Measurements from ENCODE around the gene MS4A10.
A peak's percentile ranks its signal among the peaks of the same experiment; 100 is the strongest.

MS4A10 gene

GRCh38 chr11:60782393-60783140 is 2.6 kb upstream of the MS4A10 start:
- DNase-seq: no peak
- in situ Hi-C loops (cut with HindIII; ENCODE audit: low pct_ligation_motif_present, low pct_unique_long_range_greater_than_20kb, low sequenced_read_pairs): no loop called here

DNA sequence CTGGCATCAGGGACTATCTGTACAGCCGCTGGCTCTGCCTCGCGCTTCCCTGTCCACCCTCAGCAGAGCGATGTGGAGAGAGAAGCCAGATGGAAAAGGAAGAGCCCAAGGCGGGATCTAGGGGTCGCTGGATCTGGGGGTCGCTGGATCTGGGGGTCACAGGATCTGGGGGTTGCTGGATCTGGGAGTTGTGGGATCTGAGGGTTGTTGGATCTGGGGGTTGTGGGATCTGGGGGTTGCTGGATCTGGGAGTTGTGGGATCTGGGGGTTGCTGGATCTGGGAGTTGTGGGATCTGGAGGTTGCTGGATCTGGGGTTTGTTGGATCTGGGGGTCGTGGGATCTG is 2.0 kb upstream of the MS4A10 start:
- in situ Hi-C loops (cut with HindIII; ENCODE audit: low pct_ligation_motif_present, low pct_unique_long_range_greater_than_20kb, low sequenced_read_pairs): no loop called here
- DNase-seq: no peak

GRCh38 chr11:60783911-60784310 is 1.2 kb upstream of the MS4A10 start:
- in situ Hi-C loops (cut with HindIII; ENCODE audit: low pct_ligation_motif_present, low pct_unique_long_range_greater_than_20kb, low sequenced_read_pairs): no loop called here
- DNase-seq: no peak

DNA sequence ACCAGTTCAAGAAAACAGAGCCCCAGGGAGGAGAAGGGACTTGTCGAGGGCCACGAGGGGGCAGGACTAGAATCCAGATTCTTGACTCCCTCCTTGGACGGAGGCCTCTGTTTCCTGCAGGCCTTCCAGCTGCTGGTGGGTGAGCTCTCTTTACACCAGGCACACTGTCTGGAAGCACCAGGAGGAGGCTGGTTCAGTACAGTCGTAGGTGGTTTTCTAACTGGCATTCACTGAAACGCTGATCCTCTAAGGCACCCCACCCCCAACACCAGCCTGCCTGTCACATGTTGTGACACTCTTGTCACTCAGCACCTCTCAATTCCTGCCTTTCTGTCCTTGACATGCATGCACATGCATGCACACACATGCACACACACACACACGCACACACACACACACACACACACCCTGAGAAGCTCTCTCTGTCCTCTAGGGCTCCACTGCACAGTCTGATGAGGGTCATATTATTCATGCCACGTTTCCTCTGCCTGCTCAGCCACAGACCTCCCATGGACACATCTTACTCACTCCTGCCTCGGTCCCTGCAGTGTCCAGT is 751 bp downstream of the MS4A10 start:
- in situ Hi-C loops (cut with HindIII; ENCODE audit: low pct_ligation_motif_present, low pct_unique_long_range_greater_than_20kb, low sequenced_read_pairs): no loop called here
- DNase-seq: no peak

DNA sequence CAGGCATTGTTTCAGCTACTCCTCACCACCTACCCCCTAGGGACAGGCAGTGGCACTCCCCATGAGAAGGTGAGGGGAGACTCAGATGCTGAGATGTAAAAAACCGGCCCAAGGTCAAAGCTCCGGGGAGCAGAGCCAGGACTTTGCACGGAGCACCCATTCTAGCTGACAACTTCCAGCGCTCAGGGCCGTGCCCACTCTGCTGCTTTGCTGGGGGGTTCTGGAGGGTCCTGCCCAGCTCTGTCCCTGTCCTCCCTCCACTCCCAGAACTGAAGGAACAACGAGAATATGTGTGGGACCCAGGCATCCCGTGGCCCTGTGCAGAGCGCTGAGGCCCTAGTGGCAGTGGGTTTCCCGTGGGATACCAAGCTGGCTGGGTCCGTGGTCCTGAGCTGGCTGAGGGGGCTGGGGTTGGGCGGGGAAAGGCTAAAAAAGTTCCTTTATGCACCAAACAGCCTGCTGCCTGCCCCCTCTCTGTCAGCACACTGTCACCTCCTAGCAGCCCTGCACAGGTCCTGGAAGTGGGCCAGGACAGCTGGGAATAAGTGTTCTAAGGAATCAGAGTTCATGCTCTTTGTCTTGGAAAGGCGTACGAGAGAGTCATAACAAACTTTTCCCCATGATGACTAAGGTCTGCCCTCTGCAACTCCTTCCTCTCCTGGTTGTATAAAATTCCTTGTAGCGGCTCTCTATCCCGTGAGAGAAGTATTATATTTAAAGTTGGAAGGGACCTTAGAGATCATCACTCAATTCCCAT is 1.9 kb downstream of the MS4A10 start:
- in situ Hi-C loops (cut with HindIII; ENCODE audit: low pct_ligation_motif_present, low pct_unique_long_range_greater_than_20kb, low sequenced_read_pairs): no loop called here
- no peak for DNase-seq

DNA sequence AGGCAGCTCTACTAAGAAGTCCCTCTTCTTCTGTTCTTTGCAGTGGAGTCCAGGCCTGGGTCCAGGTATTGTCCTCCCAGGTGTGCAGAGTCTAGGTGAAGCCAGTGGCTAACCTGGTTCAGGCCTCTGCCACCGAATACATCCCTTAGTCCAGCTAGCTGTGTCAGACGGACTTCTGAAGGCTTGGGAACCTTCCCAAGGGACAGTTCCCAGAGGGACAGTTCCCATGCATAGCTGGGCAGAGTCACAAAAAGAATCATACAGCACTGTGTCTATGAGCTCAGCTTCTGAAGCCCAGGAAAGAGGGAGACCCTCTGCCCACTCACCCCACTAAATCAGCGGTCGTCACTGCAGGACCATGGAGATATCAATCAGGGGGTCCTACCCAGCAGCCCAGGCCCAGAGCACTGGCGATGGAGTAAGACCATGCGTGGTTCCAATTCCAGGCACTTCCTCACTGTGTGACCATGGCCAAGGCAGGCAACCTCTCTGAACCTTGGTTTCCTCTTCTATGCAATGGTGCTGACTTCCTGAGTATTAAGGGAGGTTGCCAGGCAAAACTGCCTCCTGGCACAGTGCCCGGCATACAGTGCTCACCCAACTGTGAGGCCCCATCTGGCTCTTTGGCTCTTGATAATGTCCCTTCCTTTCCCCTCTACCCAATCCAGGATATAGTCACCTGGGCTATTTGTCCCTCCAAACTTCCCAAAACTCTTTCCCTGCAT is 3.4 kb downstream of the MS4A10 start:
- peak; percentile 15 for DNase-seq
- in situ Hi-C loops (cut with HindIII; ENCODE audit: low pct_ligation_motif_present, low pct_unique_long_range_greater_than_20kb, low sequenced_read_pairs): no loop called here

GRCh38 chr11:60790726-60791125 is 5.6 kb downstream of the MS4A10 start:
- in situ Hi-C loops (cut with HindIII; ENCODE audit: low pct_ligation_motif_present, low pct_unique_long_range_greater_than_20kb, low sequenced_read_pairs): no loop called here

GRCh38 chr11:60791153-60791933 is 6.2 kb downstream of the MS4A10 start:
- no peak for DNase-seq
- in situ Hi-C loops (cut with HindIII; ENCODE audit: low pct_ligation_motif_present, low pct_unique_long_range_greater_than_20kb, low sequenced_read_pairs): no loop called here

More at GRCh38 chr11:60790726-60791125, 5.6 kb downstream of the MS4A10 start:
- no peak for DNase-seq

- in situ Hi-C loops (cut with HindIII; ENCODE audit: low pct_ligation_motif_present, low pct_unique_long_range_greater_than_20kb, low sequenced_read_pairs): no loop called here
- no peak for DNase-seq
Observed at GRCh38 chr11:60792521-60792920, 7.4 kb downstream of the MS4A10 start.

GRCh38 chr11:60795291-60795690 is 10.2 kb downstream of the MS4A10 start:
- in situ Hi-C loops (cut with HindIII; ENCODE audit: low pct_ligation_motif_present, low pct_unique_long_range_greater_than_20kb, low sequenced_read_pairs): no loop called here
- DNase-seq: no peak

GRCh38 chr11:60797846-60798630 is 12.9 kb downstream of the MS4A10 start:
- in situ Hi-C loops (cut with HindIII; ENCODE audit: low pct_ligation_motif_present, low pct_unique_long_range_greater_than_20kb, low sequenced_read_pairs): no loop called here
- no peak for DNase-seq

GRCh38 chr11:60798631-60799030 is 13.5 kb downstream of the MS4A10 start:
- no peak for DNase-seq
- in situ Hi-C loops (cut with HindIII; ENCODE audit: low pct_ligation_motif_present, low pct_unique_long_range_greater_than_20kb, low sequenced_read_pairs): no loop called here

GRCh38 chr11:60801194-60801593 is 16.1 kb downstream of the MS4A10 start:
- in situ Hi-C loops (cut with HindIII; ENCODE audit: low pct_ligation_motif_present, low pct_unique_long_range_greater_than_20kb, low sequenced_read_pairs): no loop called here
- no peak for DNase-seq

- in situ Hi-C loops (cut with HindIII; ENCODE audit: low pct_ligation_motif_present, low pct_unique_long_range_greater_than_20kb, low sequenced_read_pairs): no loop called here
- no peak for DNase-seq
Observed at GRCh38 chr11:60803273-60803936, 18.3 kb downstream of the MS4A10 start.

- in situ Hi-C loops (cut with HindIII; ENCODE audit: low pct_ligation_motif_present, low pct_unique_long_range_greater_than_20kb, low sequenced_read_pairs): no loop called here
- DNase-seq: no peak
Observed at GRCh38 chr11:60809249-60809648, 24.1 kb downstream of the MS4A10 start.

DNA sequence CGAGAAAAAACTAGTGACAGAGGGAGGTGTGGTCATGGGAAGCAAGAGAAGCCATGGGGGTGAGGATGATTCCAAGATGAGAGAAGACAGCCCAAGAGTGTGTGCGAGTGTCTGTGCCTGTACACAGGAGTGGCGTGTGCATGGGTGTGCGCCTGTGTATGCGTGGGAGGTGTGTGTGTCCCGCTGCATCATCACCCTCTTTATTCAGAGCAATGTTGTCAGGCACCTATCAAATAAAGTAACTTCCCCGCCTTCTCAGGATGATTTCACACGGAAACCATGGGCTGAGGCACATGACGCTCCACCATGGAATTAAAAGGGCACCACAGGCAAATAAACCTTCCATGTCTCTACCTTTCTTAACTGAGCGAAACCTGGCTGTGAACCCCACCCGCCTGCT is 24.6 kb downstream of the MS4A10 start:
- in situ Hi-C loops (cut with HindIII; ENCODE audit: low pct_ligation_motif_present, low pct_unique_long_range_greater_than_20kb, low sequenced_read_pairs): no loop called here
- DNase-seq: no peak

DNA sequence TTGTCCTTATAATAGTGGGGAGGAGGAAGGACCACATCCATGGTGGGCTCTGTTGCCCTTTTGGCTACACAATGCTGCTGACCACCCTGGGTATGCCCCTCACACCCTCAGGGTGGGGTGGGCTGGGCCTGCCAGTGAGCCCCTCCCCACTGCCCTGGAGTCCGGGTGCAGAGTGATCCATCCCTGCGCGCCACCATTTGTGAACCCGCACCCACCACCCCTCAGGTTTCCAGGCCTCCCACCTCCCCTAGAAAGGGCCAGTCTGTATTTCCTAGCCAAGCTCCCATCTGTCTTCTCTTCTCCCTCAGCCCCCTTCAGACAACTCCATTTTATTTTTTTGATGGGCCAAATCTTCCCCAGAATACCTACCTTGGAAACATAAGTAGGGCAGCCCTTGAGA is 25.0 kb downstream of the MS4A10 start:
- no peak for DNase-seq
- in situ Hi-C loops (cut with HindIII; ENCODE audit: low pct_ligation_motif_present, low pct_unique_long_range_greater_than_20kb, low sequenced_read_pairs): no loop called here
